Upper lobe of left lung (tissue), 4 donors: ENCODE measurements around the gene PDE9A.

Experiments
- CTCF ChIP-seq, 6 experiments: fragments of 450-650 bp in 4 of 6; fragments of 200-600 bp in 2 of 6; sonication (generic) in 2 of 6; IDR thresholded peaks; one replicate each; pipeline ENCODE4 v1.5.1; 2016 to 2019; ENCODE audit warnings: antibody characterized with exemption in 6 of 6
- POLR2A ChIP-seq, 4 donors: fragments of 450-650 bp; IDR thresholded peaks; one replicate each; pipeline ENCODE4 v1.5.1; 2016 to 2017; ENCODE audit warnings: antibody characterized with exemption in 4 of 4, mild to moderate bottlenecking in 2 of 4
- POLR2AphosphoS5 ChIP-seq, 2 donors: sonication (generic); formaldehyde crosslinking; IDR thresholded peaks; one replicate each; pipeline ENCODE4 v1.5.1; 2017; ENCODE audit warnings: antibody characterized with exemption in 2 of 2

DNA sequence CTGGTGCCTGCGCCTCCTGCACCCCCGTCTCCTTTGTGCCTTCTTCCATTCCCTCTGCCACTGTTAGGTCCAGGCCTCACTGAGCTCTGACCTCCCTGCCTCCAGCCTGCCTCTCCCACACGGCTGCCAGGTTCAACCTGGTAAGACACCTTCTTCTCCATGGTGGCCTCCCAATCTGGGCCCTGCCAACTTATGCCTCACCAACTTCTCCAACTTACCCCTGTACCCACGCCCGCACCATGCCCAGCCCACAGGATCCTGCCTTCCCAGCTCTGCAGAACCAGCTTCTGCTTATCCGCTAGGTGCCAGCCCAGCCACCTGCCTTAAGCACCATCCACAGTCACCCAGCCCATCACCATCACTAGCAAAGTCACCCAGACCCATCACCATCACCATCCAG lies 37.2 kb downstream of the PDE9A start:
- TF ChIP-seq CTCF (IDR thresholded peaks at IDR 0.05) (no peak), POLR2AphosphoS5 (IDR thresholded peaks at IDR 0.05) (no peak), POLR2A (IDR thresholded peaks at IDR 0.05) (no peak)
